Central memory CD4-positive, alpha-beta T cell (primary cell): ENCODE results near the gene CD63.

Experiments used
- DNase-seq: peaks from one replicate; pipeline ENCODE4 v3.0.0; 2022

CD63 gene

DNA sequence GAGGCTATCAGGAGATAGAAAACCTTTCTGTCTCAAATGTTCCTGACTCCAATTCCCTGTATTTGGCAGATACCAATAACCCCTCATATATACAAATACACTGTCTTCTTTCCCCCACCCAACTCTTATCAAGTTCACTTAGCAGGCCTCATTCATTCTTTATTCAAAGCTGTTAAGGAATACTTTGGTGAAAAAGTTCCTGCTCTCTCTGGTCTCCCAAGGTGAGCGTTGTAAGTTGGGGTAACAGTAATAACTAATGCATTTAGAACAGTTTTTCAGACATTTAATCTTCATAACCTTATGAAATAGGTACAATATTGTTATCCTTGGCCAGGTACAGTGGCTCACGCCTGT, 10.2 kb upstream of the CD63 start:
- DNase-seq = no peak

DNA sequence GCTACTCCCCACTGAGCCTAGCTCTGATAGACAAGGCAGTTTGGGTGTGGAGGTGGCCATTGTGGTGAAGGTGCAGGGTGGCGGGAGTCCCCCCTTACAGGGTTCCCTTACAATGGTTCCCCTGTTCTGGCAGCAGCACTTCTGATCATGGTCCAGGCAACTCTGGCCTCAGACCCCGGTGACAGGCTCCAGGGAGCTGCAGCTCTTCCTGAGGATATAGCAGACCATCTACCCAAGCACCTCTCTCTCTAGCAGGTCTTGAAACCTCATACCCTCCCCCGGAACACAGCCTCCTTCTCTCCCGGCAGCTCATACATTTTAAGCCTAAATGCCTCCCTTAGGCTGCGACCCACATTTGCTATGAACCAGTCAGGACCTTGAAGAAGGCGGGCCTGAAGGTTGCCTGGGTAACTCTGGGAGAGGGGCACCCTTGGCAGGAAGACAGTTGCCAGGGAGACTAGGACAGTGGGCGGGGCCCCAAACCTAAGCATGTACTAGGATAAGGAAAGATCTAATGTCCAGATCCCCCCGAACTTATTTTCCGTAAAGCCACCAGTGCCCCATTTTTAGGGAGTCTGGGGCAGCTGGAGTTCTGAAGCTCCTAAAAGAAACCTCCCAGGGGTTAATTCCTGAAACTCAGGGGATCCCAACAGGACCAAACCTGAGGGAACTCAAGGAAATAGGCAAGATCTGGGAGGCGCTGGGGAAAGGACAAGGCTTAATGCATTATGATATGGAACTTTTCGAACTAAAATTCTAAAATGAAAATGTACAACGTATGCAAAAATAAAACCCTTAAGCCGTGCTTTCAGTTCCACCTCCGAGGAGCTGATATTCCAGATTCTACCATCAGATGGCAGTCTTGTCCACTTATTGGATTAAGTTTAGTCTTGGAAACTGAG, 9.6 kb upstream of the CD63 start:
- peak; percentile 78 for DNase-seq

DNA sequence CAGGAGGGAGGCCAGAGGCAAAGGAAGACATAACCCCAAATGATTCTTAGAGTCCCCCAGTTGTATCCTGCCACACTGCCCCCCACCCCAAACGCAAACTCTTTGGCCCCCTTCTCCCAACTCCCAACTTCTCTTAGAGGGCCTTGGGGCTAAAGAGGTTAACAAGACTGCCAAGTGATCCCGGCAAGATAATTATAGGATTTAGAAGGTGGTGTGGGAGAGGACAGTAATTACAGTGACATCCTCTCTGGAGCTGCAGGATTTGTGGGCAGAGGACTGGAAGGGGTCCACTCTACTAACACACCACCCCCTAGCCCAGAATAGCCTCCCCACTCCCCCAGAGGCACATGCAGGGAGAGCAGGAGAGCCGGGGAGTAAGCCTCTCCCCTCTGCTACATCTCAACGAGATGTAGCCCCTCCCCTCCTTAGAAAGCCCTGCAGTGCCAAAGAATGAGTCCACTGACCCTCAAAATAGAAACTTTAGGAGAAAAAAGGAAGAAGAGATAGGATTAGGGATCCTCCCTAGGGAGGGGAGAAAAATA, 8.8 kb upstream of the CD63 start:
- DNase-seq = no peak

DNA sequence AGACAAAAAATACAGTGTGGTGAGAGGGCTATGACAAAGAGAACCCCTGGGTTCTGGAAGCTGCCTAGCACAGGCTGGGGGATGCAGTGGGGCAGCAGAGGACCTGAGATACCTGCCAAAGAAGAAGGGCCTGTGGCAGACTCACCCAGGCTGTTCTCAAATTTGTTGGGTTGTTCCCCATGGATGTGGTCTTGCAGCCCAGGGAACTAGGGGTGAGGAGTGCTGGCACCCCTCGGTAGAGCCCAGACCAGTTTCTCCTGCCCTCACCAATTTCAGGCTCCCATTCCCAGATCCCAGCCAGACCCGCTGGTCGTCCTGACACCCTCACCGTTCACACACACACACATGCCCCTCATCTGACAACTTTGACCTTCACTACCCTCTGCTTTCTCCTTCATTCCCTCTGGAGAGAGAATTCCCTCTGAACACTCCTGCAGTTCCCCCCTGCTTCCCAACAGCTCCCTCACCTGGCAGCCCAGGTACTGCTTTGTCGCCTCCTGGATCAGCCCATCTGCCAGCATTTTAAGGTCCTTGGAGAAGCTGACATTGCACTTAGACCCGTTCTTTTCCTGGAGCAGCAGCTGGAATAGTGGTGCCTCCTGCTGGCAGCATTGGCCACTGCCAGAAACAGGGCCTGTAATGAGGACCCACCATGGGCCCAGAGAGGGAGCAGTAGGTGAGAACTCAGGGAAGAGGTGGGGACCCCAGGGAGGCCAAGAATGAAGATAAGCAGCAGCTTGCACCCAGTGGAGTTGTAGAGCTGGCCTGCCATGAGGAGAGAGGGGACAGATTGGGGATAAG, 8.2 kb upstream of the CD63 start:
- DNase-seq = peak; percentile 41

DNA sequence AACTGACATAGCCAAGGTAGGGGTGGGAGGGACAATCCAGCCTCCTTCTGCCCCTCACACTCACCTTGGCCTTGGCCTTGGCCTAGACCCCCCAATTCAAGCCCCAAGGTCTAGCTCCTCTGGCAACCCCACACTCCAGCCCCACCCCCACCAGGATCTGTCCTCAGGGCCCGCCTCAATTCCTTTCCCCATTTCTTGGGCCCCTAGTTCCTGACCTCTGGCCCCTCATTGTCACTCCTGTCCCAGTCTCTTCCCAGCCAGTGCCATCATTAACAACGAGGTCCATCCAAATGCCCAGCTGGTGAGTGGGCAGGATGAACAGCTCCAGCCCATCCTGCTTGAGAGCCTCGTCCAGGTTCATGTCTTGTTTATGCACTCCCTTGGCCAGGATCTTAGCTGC, 7.3 kb upstream of the CD63 start:
- DNase-seq = no peak

DNA sequence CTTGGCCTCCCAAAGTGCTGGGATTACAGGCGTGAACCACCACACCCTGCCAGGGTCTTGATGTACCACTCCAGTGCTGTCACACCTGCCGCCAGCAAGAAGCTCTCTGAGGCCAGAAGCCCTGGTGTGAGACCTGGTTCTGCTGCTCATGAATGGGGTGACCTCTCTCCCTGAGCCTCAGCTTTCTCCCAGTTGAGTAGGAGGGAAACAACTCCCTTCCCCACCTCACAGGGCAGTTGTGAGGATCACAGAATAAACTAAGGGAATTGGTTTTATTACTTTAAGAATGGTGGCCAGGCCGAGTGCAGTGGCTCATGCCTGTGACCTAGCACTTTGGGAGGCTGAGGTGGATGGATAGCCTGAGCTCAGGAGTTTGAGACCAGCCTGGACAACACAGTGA, 5.8 kb upstream of the CD63 start:
- no peak for DNase-seq

DNA sequence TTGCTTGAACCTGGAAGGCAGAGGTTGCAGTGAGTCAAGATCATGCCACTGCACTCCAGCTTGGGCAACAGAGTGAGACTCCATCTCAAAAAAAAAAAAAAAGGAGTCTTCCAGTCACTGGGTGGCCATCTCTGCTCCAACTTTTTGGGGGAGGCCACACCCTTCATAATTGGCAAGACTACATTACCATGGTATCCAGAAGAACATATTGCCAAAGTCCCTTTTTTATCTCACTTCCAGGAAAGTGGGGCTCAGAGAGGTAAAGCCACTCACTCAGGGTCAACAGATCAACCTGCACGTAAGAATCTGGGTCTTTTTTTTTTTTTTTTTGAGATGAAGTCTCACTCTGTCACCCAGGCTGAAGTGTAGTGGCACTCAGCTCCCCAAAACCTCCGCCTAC, 5.0 kb upstream of the CD63 start:
- DNase-seq = no peak

DNA sequence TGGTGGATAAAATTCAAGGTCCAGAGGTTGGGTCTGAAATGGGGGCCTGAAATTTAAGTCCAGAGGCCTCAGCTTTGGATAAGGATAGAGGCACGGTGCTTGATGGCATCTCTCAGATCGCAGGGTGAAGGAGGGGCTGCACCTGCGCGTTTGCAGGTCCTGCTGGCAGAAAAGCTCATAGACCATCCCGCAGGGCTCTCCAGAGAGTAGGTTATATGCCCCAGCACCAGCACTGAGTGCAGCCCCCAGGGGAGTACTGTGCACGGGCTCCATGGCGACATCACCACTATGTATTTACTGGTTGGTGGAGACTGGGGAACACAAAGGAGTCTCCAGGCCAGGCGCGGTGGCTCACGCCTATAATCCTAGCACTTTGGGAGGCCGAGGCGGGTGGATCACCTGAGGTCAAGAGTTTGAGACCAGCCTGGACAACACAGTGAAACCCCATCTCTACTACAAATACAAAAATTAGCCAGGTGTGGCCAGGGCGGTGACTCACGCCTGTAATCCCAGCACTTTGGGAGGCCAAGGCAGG, 4.3 kb upstream of the CD63 start:
- DNase-seq = no peak

DNA sequence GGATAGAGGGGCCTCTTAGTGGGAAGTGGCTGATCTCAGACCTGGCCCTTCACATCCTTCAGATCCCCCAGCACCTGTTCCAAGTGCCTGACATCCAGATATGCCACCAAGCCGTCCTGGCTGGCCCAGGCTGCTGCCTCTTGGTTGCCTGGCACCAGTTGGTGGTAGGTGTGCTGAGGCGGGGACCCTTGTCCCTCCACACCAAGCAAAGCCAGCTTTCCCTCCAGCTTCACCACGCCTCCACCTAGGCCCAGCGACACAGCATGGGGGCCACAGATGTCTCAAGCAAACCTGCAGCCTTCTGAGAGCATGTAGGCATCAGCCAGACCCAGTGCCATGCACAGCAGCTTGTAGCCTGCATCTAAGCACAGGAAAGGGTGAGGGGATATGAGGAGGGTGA, 3.5 kb upstream of the CD63 start:
- DNase-seq = no peak

DNA sequence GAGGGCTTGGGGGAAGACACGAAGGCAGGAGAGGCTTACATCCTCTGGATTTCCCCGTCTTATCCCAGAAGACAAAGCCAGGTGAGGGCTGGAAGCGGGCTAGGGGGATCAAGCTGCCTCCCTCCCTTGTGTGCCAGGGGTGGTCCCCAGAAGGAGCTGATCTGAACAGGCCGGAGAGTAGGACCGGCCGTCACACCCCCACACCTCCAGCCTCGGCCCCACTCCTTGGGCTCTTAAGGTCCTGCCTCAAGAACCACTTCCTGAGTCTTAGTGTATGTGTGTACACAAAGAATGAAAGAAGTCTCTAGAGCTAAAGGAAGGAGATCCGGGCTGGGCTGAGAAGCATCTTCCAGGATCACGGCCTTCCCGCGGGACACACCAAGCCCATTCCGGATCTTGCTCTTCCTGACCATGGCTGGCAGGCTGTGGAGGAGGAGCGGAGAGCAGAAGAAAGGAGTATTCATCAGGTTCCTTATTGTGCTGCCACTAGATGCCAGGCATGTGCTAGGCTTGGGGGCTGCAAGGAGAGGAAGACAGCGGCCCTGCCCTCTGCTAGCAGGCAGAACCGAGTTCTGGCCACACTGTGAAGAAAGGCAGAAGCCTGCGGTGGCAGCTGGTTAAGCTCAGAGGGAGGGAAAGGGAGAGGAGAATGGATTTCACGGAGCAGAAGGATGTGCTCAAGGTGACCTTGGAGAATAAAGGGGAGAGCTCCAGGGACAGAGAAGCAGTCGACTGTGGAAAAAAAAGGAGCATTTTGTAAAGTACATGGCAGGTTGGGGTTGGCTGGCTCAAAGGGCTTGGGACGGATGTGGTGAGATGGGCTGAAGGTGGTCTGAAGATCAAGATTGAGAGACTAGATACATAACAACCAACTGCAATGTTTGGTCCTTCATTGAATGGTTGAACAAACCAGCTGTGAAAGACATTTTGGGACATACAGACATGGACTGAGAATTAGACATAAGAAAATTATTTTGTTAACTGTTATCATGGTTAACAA, 1.3 kb upstream of the CD63 start:
- DNase-seq = peak; percentile 23

DNA sequence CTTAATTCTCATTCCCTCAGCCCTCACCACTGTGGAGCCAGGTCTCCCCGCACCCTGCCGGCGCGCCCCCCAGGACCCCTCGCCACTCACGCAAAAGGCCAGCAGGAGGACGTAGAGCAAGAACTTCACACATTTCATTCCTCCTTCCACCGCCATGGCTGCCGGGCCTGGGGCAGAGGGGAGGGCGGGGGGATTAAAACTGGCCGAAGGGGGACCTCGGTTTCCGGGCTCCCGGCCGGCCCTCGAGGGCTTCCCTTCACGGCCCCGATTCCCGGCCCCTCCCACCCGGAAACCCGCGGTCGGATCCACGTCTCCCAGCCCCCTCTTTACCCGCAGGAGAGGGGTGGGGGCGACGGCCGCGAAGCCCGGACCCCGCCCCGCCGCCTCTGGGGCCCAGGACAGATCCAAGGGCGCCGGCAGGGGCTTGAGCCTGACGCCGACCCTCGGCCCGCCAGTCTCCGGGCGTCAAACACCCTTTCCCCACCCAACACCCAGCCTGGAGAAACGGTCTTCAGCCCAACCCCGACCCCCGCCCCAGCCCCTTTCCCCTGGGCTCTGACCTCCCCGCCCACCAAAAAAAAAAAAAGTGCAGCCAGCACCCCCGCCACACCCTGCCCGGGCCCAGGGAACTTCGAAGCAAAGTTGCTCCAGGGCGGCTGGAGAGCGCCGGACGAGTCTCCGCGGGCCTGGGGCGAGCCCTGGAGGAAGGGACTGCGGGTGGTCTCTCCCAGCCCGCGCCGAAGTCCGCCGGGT, 447 bp downstream of the CD63 start:
- DNase-seq = no peak

DNA sequence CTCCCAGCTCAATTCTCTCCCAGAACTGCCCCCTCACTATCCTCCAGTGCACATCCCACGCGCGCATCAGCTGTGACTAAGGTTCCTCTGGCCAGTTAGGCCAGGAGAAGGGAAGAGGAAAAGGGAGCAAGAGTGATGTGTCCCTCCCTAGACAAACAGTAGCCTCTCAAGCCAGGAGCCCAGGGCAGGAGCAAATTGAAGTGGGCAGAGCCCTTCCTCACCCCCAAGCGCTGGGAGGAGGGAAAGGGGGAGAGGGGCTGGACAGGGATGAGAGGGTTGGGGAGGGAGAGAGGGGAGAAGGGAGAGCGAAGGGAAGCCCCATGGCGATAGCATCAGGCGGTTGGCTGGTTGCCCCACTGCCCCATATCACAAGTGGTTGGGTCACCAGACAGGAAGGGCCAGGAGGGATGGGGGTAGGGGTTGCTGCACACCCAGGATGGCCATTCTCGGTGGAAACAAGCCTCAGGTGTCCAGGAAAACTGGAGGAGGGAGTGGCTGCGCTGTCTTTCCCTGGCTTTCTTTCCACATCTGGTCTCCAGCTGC, 1.1 kb downstream of the CD63 start:
- DNase-seq = no peak

DNA sequence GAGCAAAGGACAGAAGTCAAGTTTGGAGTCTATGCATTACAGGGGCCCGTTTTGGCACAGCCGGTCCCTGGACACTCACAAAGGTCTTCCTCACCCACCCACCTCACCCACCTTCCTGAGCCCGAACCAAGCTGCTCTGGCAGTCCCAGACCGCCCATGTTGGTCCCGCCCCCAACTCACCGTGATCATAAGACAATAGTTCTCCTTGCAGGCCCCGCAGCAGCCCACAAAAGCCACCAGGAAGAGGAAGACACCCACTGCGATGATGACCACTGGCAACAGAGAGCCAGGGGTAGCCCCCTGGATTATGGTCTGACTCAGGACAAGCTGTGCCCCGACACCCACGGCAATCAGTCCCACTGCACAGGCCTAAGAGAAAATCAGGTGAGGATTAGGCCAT, 1.8 kb downstream of the CD63 start:
- DNase-seq = no peak

DNA sequence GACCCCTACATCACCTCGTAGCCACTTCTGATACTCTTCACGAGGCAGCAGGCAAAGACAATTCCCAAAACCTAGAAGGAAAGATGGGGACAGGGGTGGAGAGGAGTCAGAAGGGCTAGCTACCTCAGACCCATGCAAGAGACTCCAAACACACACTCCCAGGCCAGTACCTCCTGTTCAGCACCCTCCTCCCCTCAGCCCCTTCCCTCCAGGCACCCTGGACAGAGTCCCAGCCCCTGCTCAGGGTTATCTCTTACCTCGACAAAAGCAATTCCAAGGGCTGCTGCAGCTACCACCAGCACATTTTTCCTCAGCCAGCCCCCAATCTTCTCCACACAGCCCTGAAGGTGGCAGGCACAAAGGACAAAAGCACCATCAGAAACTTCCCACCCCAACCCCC, 3.3 kb downstream of the CD63 start:
- DNase-seq = no peak

DNA sequence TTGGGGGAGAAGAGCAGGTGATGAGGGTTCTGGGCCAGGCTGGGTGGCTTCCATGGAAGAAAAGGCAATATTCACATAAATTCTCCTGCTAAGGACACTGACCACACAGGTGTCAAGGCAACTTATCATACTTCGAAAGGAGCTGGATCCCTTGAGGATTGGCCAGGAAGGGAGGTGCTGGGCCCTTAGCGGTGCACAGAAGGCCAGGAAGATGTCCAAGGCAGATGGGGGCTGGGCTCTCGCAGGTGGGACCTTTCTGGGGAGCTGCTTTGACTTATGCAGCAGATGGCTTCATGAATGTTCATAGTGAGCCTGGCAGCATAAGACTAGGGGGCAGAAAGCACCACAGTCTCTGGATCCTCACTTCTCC, 3.9 kb downstream of the CD63 start:
- DNase-seq = no peak

DNA sequence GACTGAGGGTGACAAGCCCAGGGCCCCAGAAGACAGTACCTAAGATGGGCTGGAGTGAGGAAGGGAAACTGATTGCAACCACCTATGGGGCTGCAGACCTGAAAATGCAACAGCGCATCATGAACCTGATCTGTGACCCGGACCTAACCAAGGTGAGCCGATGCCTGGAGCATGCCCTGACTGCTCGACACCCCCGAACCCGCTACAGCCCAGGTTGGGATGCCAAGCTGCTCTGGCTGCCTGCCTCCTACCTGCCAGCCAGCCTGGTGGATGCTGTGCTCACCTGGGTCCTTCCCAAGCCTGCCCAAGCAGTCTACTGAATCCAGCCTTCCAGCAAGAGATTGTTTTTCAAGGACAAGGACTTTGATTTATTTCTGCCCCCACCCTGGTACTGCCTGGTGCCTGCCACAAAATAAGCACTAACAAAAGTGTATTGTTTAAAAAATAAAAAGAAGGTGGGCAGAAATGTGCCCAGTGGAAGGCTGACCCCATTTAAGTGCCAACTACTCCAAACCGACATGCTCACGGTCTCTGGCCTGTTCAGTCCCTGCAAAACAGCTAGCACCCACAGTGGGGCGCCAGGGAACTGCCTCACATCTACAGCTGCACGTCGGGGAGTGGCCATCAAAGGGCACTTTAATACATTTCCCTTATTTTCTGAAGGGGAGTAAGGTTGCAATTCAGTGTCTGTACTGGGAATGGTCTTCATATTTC, 4.4 kb downstream of the CD63 start:
- DNase-seq = peak; percentile 51

DNA sequence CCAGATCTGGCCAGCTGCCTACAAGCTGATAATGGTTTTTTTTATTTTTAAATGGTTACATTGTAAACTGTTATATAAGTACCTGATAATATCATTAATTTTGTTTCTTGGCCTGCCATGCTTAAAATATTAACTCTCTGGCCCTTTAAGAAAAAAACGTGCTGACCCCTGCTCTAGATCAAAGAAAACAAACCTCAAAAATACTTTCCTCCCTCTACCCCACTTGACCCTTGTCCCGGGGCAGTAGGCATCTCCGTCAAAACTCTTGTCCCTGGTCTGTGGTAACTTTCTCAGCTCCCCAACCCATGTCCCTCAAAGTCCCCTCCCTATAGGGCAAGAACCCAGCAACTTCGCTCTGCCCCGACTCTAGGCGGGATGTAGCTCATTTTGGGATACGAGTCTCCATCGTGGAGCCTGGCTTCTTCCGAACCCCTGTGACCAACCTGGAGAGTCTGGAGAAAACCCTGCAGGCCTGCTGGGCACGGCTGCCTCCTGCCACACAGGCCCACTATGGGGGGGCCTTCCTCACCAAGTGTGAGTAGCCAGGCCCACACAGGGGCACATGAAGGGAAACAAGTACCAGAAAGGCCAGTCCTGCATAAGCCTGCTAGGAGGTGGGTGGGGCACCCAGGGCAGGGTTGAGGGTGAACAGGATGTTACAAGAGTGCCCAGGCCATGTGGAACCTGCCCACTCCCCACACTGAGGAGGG, 5.1 kb downstream of the CD63 start:
- DNase-seq = no peak

DNA sequence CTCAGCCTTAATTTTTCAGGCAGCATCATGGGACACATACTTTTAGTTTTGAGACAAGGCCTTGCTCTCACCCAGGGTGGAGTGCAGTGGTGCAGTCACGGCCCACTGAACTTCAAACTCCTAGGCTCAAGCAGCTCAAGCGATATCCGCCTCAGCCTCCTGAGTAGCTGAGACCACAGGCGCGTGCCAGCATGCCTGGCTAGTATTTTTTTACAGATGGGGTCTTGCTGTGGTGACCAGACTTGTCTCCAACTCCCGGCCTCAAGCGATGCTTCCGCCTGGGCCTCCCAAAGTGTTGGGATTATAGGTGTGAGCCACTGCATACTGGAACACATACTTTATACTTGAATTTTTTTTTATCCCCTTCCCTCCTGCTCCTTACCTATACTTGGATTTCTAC, 5.9 kb downstream of the CD63 start:
- DNase-seq = no peak

DNA sequence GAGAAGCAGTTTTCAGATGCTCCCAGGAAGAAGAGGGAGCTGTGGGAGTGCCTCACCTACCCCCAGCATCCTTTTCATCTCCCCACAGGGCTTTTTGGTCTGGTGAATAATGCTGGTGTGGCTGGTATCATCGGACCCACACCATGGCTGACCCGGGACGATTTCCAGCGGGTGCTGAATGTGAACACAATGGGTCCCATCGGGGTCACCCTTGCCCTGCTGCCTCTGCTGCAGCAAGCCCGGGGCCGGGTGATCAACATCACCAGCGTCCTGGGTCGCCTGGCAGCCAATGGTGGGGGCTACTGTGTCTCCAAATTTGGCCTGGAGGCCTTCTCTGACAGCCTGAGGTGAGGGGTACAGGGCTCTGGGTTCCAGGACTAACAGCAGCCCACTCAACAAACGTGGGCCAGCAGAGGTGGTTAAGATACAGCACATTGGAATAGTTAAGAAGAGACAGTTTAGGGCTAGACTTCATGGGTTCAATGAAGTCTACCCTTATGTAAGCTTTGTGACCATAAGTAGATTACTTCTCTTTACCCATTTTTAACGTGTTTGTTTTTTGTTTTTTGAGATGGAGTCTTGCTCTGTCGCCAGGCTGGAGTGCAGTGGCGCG, 7.1 kb downstream of the CD63 start:
- DNase-seq = no peak
